ENCODE results near the gene CD55. TPM values are rescaled to one million over a fixed set of nuclear protein-coding genes. Genes with fewer than 3 reads are reported as not detected.

Gene CD55
- total RNA-seq, 1 experiment from 2014 or later, result 43.5 TPM

DNA sequence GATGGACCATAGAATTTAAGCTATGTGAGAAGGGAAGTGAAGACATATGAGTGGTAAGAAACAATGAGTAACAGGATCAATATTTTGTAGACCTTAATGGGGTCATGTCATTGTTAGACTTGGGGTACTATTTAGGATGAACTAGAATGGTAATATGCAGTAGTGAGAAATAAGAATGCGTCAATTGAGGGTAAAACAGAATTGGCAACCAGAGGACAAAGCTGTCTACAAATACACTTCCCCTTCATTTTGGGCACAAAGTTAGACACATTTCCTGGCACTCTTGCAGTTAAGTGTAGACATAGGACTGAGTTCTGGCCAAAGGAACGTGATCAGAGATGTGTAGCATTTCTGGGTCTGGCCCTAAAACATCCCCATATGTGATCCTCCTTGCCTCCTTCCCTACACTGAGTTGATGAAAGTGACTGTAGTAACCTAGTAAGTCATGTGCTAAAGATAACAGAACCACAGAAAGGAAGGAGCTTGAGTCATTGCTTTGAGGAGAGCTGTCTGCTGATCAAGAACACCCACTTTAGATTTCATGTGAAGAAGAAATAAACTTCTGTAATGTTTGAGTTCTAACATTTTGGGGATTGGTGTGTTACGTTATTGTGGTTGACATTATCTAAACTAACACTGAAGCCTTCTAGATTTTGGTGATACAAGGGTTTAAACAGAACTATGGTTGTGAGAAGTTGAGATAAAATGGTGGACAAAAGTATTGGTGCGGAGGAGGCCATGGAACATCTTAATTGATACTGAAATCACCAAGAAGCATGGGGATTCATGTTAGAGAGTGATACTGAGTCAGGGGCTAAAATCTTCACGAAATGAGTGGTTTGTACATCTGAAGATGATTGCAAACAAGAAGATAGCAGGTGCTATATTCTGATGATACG, 41.7 kb downstream of the CD55 start:
- DNase-seq (ENCODE audit: low spot score), result peak; percentile 29

DNA sequence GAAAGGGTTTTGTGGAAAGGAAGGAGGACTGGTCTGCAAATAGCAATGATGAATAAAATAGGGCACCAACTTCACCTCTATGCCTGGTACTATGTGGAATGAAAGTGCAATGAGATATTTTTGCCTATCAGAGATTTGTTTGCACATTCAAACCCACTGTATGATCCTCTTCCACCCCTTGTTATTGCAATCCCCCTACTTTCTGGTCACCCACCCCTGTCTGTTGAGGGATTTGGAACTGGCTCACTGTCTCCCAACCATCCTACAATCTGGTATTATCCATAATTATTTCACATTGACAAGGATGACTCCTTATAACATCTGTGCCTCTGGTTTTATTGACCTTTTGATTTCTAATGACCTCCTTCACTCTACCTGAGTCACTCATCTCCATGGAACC, 42.4 kb downstream of the CD55 start:
- no peak for DNase-seq (ENCODE audit: low spot score)

DNA sequence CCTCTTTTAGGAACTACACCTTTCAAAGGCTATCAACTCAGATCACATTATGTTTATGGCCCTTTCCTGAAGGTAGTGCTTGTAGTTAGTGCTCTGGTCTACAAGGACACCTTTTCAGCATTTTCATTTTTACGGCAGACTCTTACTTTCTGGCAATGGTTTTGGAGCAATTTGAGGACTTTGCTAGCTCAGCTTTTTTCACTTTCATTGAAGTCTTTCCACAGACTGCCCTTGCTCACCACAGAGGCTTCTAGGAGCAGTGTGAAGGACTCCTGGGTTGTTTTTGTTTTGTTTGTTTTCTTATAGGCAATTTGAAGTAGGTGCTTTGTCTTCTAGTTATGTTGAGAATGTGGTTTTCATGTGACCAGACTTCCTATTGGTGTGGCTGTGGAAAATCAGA, 43.1 kb downstream of the CD55 start:
- DNase-seq (ENCODE audit: low spot score), result no peak

DNA sequence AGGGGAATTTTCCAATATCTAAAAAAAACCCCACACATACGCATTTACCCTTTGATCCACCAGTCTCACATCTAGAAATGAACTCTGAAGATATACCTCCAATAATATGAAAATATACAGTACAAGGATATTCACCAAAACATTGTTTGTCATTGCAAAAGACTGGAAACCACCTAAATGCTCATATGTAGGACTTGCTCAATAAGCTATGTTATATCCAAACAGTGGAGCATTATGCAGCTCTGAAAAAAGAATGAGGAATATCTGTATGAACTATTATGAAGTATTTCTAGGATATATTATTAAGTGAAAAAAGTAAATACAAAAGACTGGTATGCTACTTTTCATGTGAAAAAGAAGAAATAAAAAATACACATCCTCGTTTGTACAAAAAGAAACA, 43.6 kb downstream of the CD55 start:
- no peak for DNase-seq (ENCODE audit: low spot score)

DNA sequence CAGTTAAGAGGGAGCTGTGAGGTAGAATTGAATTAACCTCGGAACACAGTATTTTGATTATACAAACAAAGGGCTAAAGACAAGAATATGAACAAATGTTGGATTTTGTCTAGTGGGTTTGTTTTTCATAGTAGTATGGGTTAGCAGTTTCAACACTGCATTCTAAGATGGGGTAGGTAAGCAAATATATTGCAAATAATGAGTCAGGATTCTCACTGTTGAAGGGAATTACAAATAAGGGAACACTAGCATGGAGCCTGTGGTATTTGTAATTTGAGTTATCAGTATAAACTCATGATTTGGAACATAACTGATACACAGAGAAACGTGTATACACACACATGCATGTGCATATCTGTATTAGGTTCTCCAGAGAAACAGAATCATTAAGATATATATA, 44.5 kb downstream of the CD55 start:
- DNase-seq (ENCODE audit: low spot score), result no peak

DNA sequence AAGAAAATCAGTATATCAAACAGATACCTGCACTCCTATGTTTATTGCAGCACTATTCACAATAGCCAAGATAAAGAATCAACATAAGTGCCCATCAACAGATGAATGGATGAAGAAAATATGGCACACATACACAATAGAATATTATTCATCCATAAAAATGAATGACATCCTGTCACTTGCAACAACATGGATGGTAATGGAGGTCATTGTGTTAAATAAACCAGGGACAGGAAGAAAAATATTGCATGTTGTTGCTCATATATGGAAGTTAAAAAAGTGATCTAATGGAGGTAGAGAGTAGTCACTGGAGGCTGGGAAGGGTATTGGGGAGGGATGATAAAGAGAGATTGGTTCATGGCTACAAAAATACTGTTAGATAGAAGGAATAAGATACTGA, 67.2 kb downstream of the CD55 start:
- no peak for DNase-seq (ENCODE audit: low spot score)

DNA sequence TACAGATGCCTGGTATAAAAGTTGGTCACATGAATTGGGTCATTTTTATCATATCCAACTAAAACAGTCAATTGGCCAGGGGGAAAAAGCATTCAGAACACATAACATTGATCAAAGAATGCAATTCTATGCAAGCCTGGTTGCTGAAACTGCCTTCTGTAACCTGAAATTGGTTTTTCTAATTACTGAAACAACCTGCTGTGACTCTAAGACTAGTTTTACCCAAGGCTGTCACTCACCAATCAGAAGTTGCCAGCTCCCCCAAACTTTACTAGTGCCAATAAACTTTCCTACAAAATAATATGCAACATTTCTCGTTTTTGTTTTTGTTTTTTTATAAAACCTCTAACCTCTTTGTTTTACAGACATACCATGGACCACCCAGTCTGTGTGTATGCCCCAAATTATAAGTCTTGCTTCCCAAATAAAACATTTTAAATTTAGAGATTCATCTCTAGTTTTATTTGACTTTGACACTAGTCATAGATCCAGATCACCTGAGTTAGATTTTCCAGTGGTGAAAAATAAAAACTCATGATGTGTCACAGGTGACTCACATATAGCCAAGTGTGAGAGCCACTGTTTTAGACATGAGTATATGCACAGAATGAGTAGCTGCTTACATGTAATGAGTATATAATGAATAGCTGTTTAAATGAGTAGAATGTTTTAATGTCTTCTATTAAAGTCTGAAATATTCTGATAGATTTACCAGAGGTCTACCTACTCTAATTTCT, 68.4 kb downstream of the CD55 start:
- DNase-seq (ENCODE audit: low spot score), result no peak

DNA sequence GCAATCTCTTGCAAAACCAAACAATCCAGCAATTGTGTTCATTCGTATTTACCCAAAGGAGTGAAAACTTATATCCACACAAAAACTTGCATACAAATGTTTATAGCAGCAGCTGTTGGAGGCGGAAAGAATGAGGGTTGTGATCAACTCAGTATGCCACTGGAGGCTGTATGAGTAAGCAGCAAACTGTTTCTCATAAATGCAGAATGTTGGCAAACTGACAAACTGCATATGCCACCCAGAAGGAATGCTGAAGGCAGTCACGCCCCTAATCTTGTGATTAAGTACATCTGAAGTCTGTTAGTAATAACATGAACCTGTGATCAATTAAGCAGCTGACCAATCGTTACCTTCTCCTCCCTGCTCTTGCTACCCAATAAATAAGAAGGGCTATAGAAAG, 72.1 kb downstream of the CD55 start:
- DNase-seq (ENCODE audit: low spot score), result peak; percentile 91

- no peak for DNase-seq (ENCODE audit: low spot score)
Measured at GRCh38 chr1:207396168-207396746, 74.8 kb downstream of the CD55 start.

DNA sequence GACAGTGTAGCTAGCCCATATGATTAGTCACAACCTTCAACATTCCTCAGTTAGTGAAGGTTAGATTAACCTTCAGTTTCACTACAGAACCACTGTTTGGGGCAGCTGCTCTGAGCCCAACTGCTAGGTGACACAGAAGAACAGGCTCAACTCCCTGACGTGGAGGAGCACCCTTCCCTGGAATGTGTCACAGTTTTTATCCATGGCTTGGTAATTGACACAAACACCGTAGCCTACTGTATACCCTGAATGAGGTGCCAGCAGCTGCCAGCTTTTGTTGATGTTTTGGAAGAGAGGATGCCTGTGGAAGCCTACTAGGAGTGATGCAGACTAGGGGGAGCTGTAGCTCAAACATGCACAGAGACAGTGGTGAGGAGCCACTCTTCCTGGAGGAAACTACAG, 76.0 kb downstream of the CD55 start:
- DNase-seq (ENCODE audit: low spot score), result no peak

DNA sequence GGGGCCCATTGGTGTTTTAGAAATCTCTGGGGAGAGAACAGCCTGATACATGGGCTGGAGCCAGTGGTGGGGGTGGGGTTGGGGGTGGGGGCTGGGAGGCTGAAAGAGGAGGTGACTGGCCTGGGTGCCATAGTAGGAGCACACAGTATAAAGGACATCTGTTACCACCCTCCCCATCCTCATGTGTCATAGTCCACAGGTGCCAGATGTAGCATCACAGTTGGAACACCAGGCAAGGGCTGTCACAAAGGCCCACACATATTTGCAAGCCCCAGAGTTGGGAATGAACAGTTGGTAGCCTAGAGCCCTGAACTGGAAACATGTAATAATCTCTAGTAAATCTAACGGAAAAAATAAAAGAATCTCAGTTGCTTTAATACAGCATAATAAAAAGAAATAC, 77.5 kb downstream of the CD55 start:
- no peak for DNase-seq (ENCODE audit: low spot score)

GRCh38 chr1:207401578-207401977, 80.1 kb downstream of the CD55 start:
- no peak for DNase-seq (ENCODE audit: low spot score)

DNA sequence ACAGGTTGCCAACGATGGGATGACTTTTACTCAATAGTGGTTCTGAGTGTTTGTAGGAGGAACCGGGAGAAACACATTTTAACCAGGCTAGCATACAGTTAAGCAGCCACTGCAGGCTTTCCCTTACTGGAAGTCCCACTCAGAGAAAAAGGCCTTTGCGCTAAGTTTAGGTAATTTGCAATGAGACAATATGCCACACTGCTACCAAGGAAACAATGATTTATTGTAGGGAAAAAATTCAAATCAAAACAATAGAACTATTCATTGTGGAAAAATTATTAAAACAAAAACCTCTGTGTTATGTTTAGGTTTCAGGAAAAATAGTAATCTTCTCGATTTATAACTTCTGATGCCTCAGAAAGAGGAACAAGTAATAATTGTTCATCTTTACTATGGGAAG, 81.3 kb downstream of the CD55 start:
- no peak for DNase-seq (ENCODE audit: low spot score)

GRCh38 chr1:207404849-207405525, 83.5 kb downstream of the CD55 start:
- DNase-seq (ENCODE audit: low spot score), result peak; percentile 82

DNA sequence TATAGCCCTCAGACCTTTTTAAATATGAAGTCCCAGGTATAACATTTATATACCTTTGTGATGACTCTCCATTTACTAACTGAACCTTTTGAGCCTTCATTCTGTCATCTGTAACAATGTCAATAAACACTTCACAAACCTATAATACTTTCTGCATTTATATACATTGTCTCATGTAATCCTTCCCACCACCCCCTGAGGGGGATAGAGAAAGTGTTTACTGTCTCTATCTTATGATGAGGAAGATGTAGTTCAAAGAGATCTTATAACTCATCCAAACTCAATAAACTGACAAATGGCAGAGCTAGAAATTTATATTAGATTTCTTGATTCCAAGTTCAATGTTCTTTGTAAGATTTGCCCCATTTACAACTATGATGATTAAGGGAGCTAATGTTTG, 84.3 kb downstream of the CD55 start:
- DNase-seq (ENCODE audit: low spot score), result no peak

DNA sequence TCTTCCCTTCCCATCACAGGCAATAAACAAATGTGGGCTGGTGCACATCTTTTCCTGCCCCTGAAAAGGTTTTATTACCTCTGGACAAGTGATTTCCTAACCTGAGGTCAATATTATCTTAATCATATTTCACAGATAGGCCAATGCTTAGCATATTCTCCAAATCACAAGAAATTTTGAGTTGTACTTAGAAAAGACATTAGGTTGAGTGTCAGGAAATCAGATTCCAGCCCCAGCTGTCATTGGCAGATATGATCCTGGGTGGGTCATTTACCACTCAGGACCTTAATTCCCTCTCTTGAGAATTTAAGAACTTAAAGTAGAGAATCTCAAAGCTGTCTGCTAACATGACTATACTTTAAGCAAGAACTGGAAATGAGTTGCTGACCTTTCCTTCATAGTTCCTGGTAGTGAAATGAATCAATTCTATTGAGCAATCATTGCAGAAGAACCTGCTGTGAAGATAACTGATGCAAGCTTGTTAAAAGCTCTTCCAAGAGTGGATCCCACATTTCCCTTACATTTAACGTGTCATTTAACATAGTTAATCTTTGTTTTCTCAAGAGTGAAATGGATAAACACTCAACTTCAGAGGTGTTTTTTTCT, 86.3 kb downstream of the CD55 start:
- DNase-seq (ENCODE audit: low spot score), result no peak

Other genes with a start within 250 kb of the CD55 start
- not detected in 2 replicates for gene C4BPB, start 232.8 kb upstream of the CD55 start, total RNA-seq (2014; rRNA removed; shearing (Covaris generic))
- 0.15 TPM in 1 of 2 replicates, not detected in the other for gene C4BPA, start 217.4 kb upstream of the CD55 start, total RNA-seq (2014; rRNA removed; shearing (Covaris generic))
- 0.02 and 0.08 TPM in 2 replicates for gene CR2, start 132.7 kb downstream of the CD55 start, total RNA-seq (2014; rRNA removed; shearing (Covaris generic))
- gene CR1, start 174.5 kb downstream of the CD55 start, total RNA-seq (2014; rRNA removed; shearing (Covaris generic)), result not detected in 2 replicates

All from H4 (cell line).